H9 (cell line): Measurements from ENCODE around the gene SLC39A1. TPM values are rescaled to one million over a fixed set of nuclear protein-coding genes. Genes with fewer than 3 reads are reported as not detected.

Source experiments
- DNase-seq: peaks from one replicate; pipeline ENCODE4 v3.0.0-alpha.2; 2017
- H2AFZ ChIP-seq: one replicate; pipeline ENCODE4 v1.6.1; 2013; ENCODE audit warnings: mild to moderate bottlenecking, low read length, control low read depth, moderate library complexity
- H2AK5ac ChIP-seq: 2 replicates; pipeline ENCODE4 v1.6.1; 2013; ENCODE audit warnings: low read length, control low read depth, mixed read lengths; ENCODE audit not compliant: insufficient read length
- H2BK120ac ChIP-seq: one replicate; pipeline ENCODE4 v1.6.1; 2013; ENCODE audit warnings: low read depth, mild to moderate bottlenecking, low read length, control low read depth, inconsistent platforms; ENCODE audit not compliant: poor library complexity, severe bottlenecking
- H2BK12ac ChIP-seq: 2 replicates; pipeline ENCODE4 v1.6.1; 2013; ENCODE audit warnings: low read length, control low read depth, mixed read lengths, low read depth; ENCODE audit not compliant: insufficient read length
- H2BK15ac ChIP-seq: 2 replicates; pipeline ENCODE4 v1.6.1; 2013; ENCODE audit warnings: low read depth, low read length, control low read depth
- H2BK20ac ChIP-seq: one replicate; pipeline ENCODE4 v1.6.1; 2013; ENCODE audit warnings: low read depth, mild to moderate bottlenecking, low read length, control low read depth, inconsistent platforms; ENCODE audit not compliant: poor library complexity, severe bottlenecking
- H2BK5ac ChIP-seq: 2 replicates; pipeline ENCODE4 v1.6.1; 2013; ENCODE audit warnings: low read length, control low read depth, mixed read lengths; ENCODE audit not compliant: insufficient read length
- H3K14ac ChIP-seq: 2 replicates; pipeline ENCODE4 v1.6.1; 2013; ENCODE audit warnings: low read length, control low read depth; ENCODE audit not compliant: insufficient read depth
- H3K18ac ChIP-seq: 2 replicates; pipeline ENCODE4 v1.6.1; 2013; ENCODE audit warnings: low read depth, mild to moderate bottlenecking, mixed read lengths, low read length, control low read depth; ENCODE audit not compliant: insufficient read length
- H3K23ac ChIP-seq: 2 replicates; pipeline ENCODE4 v1.6.1; 2013; ENCODE audit warnings: low read length, control low read depth, mixed read lengths, low read depth; ENCODE audit not compliant: insufficient read length
- H3K23me2 ChIP-seq: 2 replicates; pipeline ENCODE4 v1.6.1; 2013; ENCODE audit warnings: low read depth, mild to moderate bottlenecking, mixed read lengths, low read length, control low read depth; ENCODE audit not compliant: insufficient read length, poor library complexity, severe bottlenecking
- H3K27ac ChIP-seq: 2 replicates; pipeline ENCODE4 v1.5.1; 2013; ENCODE audit warnings: low read length, control low read depth, mixed read lengths, low read depth; ENCODE audit not compliant: insufficient read length
- H3K27me3 ChIP-seq: 2 replicates; pipeline ENCODE4 v1.6.1; 2013; ENCODE audit warnings: low read length, control low read depth, inconsistent platforms; ENCODE audit not compliant: insufficient read depth
- H3K4ac ChIP-seq: 2 replicates; pipeline ENCODE4 v1.6.1; 2013; ENCODE audit warnings: low read depth, mild to moderate bottlenecking, control low read depth, inconsistent platforms, low read length, moderate library complexity
- H3K4me1 ChIP-seq: 2 replicates; pipeline ENCODE4 v1.6.1; 2013; ENCODE audit warnings: low read length, control low read depth, inconsistent platforms; ENCODE audit not compliant: insufficient read depth
- H3K4me2 ChIP-seq: 2 replicates; pipeline ENCODE4 v1.6.1; 2013; ENCODE audit warnings: low read length, control low read depth, mixed read lengths; ENCODE audit not compliant: insufficient read length, insufficient read depth
- H3K56ac ChIP-seq: 2 replicates; pipeline ENCODE4 v1.6.1; 2013; ENCODE audit warnings: low read depth, mild to moderate bottlenecking, mixed read lengths, low read length, control low read depth; ENCODE audit not compliant: insufficient read length
- H3K79me1 ChIP-seq: 2 replicates; pipeline ENCODE4 v1.6.1; 2013; ENCODE audit warnings: low read depth, mild to moderate bottlenecking, moderate library complexity, low read length, control low read depth, inconsistent platforms; ENCODE audit not compliant: insufficient read depth, poor library complexity, severe bottlenecking
- H3K79me2 ChIP-seq: 2 replicates; pipeline ENCODE4 v1.6.1; 2013; ENCODE audit warnings: low read length, control low read depth, inconsistent platforms; ENCODE audit not compliant: insufficient read depth
- H3K9ac ChIP-seq: 2 replicates; pipeline ENCODE4 v1.6.1; 2013; ENCODE audit warnings: low read length, control low read depth, mixed read lengths; ENCODE audit not compliant: insufficient read length; ENCODE audit errors: extremely low read depth
- H3K9me3 ChIP-seq: one replicate; pipeline ENCODE4 v1.6.1; 2013; ENCODE audit warnings: low read depth, low read length, inconsistent platforms; ENCODE audit not compliant: control insufficient read depth
- H3T11ph ChIP-seq: one replicate; pipeline ENCODE4 v1.6.1; 2013; ENCODE audit warnings: mild to moderate bottlenecking, low read length, control low read depth, inconsistent platforms
- H4K20me1 ChIP-seq: one replicate; pipeline ENCODE4 v1.6.1; 2013; ENCODE audit not compliant: control insufficient read depth, insufficient read length, insufficient read depth
- H4K5ac ChIP-seq: 2 replicates; pipeline ENCODE4 v1.6.1; 2013; ENCODE audit warnings: low read depth, mild to moderate bottlenecking, mixed read lengths, low read length, control low read depth; ENCODE audit not compliant: insufficient read length
- H4K8ac ChIP-seq: replicated peaks from 2 replicates; pipeline ENCODE4 v1.6.1; 2013; ENCODE audit warnings: low read length, control low read depth, mixed read lengths, low read depth; ENCODE audit not compliant: insufficient read length
- H4K91ac ChIP-seq: 2 replicates; pipeline ENCODE4 v1.6.1; 2013; ENCODE audit warnings: low read depth, mild to moderate bottlenecking, moderate library complexity, mixed read lengths, low read length, control low read depth; ENCODE audit not compliant: insufficient read length
- H3K27ac Mint-ChIP-seq, 3 experiments: 2 replicates in 2 of 3; 3 replicates in 1 of 3; pipeline ENCODE4 v1.8.0; 2020 to 2021; ENCODE audit warnings: mixed read lengths in 3 of 3, mild to moderate bottlenecking in 1 of 3, moderate library complexity in 1 of 3
- H3K27me3 Mint-ChIP-seq: 2 replicates; pipeline ENCODE4 v1.8.0; 2021; ENCODE audit warnings: low read depth, mild to moderate bottlenecking, moderate library complexity, mixed read lengths
- H3K36me3 Mint-ChIP-seq, 3 experiments: 2 replicates in 2 of 3; 3 replicates in 1 of 3; pipeline ENCODE4 v1.8.0; 2020 to 2021; ENCODE audit warnings: low read depth in 3 of 3, mixed read lengths in 3 of 3; ENCODE audit not compliant: insufficient read depth in 1 of 3
- H3K4me1 Mint-ChIP-seq, 2 experiments: 2 replicates each; pipeline ENCODE4 v1.8.0; 2020; ENCODE audit warnings: mixed read lengths in 2 of 2
- H3K4me3 Mint-ChIP-seq, 2 experiments: 2 replicates in 1 of 2; 3 replicates in 1 of 2; pipeline ENCODE4 v1.8.0; 2020 to 2021; ENCODE audit warnings: mild to moderate bottlenecking in 2 of 2, mixed read lengths in 2 of 2, moderate library complexity in 1 of 2
- H3K9me3 Mint-ChIP-seq, 2 experiments: 2 replicates in 1 of 2; 3 replicates in 1 of 2; pipeline ENCODE4 v1.8.0; 2020; ENCODE audit warnings: mild to moderate bottlenecking in 2 of 2, mixed read lengths in 2 of 2, moderate library complexity in 1 of 2
- WGBS: extraction: QIAGEN DNeasy Blood & Tissue Kit; methylation state at CpG from one replicate; pipeline ENCODE4 v1.1.7; 2013; ENCODE audit warnings: missing lambda C conversion rate, low lambda C conversion rate, mixed read lengths; ENCODE audit not compliant: insufficient read length; ENCODE audit errors: extremely low coverage; 5-methylcytosine and 5-hydroxymethylcytosine counted together
- total RNA-seq: library from RNA; stranded (reverse); gene quantifications from 2 replicates; pipeline ENCODE4 v1.2.1, GENCODE V29; 2021
- TF ChIP-seq, protein P1 (sequence below): fragments of 200-600 bp; sonication (generic); conservative IDR thresholded peaks from 3 replicates; pipeline ENCODE4 v1.8.0; 2021; ENCODE audit warnings: antibody characterized with exemption, mild to moderate bottlenecking

Gene SLC39A1
- total RNA-seq, 1 experiment from 2014 or later, result 161 TPM

- no peak within 1 kb of the TSS for H2BK5ac ChIP-seq
- H4K8ac ChIP-seq, result no peak within 1 kb of the TSS
- no peak within 1 kb of the TSS for H2BK20ac ChIP-seq
- H3T11ph ChIP-seq, result no peak within 1 kb of the TSS
- no peaks in the 10 kb centered on the region for H4K20me1 ChIP-seq
- H4K91ac ChIP-seq, result no peak within 1 kb of the TSS
- Mint-ChIP-seq H3K4me1 (peaks cover 19 to 29% of the 10 kb centered on the region in 2 experiments), H3K9me3 (no peaks in the 10 kb centered on the region), H3K27ac (peak within 1 kb of the TSS; percentile 91 to 99 (median 98)), H3K36me3 (peaks cover 27 to 70% (median 60%) of the 10 kb centered on the region in 3 experiments), H3K27me3 (no peaks in the 10 kb centered on the region), H3K4me3 (peak within 1 kb of the TSS; percentile 95 to 99)
- no peaks in the 10 kb centered on the region for H3K79me1 ChIP-seq
- no peak within 1 kb of the TSS for H2BK120ac ChIP-seq
- peaks cover 9% of the 10 kb centered on the region for H3K23me2 ChIP-seq
- H3K4ac ChIP-seq, result no peak within 1 kb of the TSS
- peak; percentile 82 for DNase-seq
- H3K9me3 ChIP-seq, result no peaks in the 10 kb centered on the region
- H3K27me3 ChIP-seq, result no peaks in the 10 kb centered on the region
- H2BK15ac ChIP-seq, result no peak within 1 kb of the TSS
- H3K79me2 ChIP-seq, result no peaks in the 10 kb centered on the region
- H3K4me2 ChIP-seq, result peak within 1 kb of the TSS; percentile 94
- TF ChIP-seq, protein P1, sequence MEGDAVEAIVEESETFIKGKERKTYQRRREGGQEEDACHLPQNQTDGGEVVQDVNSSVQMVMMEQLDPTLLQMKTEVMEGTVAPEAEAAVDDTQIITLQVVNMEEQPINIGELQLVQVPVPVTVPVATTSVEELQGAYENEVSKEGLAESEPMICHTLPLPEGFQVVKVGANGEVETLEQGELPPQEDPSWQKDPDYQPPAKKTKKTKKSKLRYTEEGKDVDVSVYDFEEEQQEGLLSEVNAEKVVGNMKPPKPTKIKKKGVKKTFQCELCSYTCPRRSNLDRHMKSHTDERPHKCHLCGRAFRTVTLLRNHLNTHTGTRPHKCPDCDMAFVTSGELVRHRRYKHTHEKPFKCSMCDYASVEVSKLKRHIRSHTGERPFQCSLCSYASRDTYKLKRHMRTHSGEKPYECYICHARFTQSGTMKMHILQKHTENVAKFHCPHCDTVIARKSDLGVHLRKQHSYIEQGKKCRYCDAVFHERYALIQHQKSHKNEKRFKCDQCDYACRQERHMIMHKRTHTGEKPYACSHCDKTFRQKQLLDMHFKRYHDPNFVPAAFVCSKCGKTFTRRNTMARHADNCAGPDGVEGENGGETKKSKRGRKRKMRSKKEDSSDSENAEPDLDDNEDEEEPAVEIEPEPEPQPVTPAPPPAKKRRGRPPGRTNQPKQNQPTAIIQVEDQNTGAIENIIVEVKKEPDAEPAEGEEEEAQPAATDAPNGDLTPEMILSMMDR, result no peak
- no peak within 1 kb of the TSS for H3K23ac ChIP-seq
- no peak within 1 kb of the TSS for H2AK5ac ChIP-seq
- H2AFZ ChIP-seq, result no peak within 1 kb of the TSS
- no peak within 1 kb of the TSS for H2BK12ac ChIP-seq
- no CpG with 5 or more reads among the region's 75 CpGs for WGBS
- no peaks in the 10 kb centered on the region for H3K4me1 ChIP-seq
- H3K14ac ChIP-seq, result peak within 1 kb of the TSS; percentile 17
- H3K27ac ChIP-seq, result no peak within 1 kb of the TSS
- H4K5ac ChIP-seq, result no peak within 1 kb of the TSS
- no peak within 1 kb of the TSS for H3K56ac ChIP-seq
- H3K18ac ChIP-seq, result no peak within 1 kb of the TSS
- peak within 1 kb of the TSS; percentile 82 for H3K9ac ChIP-seq
Measured at GRCh38 chr1:153977250-153978240, 14.2 kb upstream of the SLC39A1 start, which contains the start of gene JTB. Gene JTB (minus strand): TSS chr1:153977674. CDS start chr1:153977252, 422 bp downstream.
